Loucy (cell line): ENCODE results near the gene PKLR.

Experiments used
- H2AFZ ChIP-seq: fragments of 200-600 bp; sonication (generic); 2 replicates; pipeline ENCODE4 v1.6.0; 2016; ENCODE audit warnings: antibody characterized with exemption, mild to moderate bottlenecking, low read length, moderate library complexity
- H3F3A ChIP-seq: fragments of 200-600 bp; 2 replicates; pipeline ENCODE4 v1.6.0; 2016; ENCODE audit warnings: antibody characterized with exemption, low read depth, mild to moderate bottlenecking
- H3K27me3 ChIP-seq: fragments of 200-600 bp; sonication (generic); 2 replicates; pipeline ENCODE4 v1.6.1; 2014; ENCODE audit warnings: low read length, mild to moderate bottlenecking; ENCODE audit not compliant: insufficient read depth, poor library complexity, severe bottlenecking
- H3K36me3 ChIP-seq: fragments of 200-600 bp; sonication (generic); 2 replicates; pipeline ENCODE4 v1.6.1; 2016; ENCODE audit warnings: low read length; ENCODE audit not compliant: insufficient read depth
- H3K4me1 ChIP-seq: fragments of 200-600 bp; sonication (generic); 2 replicates; pipeline ENCODE4 v1.5.1; 2014; ENCODE audit warnings: low read length, mild to moderate bottlenecking; ENCODE audit not compliant: insufficient read depth, poor library complexity, severe bottlenecking
- H3K4me2 ChIP-seq: fragments of 200-600 bp; sonication (generic); 2 replicates; pipeline ENCODE4 v1.6.0; 2014; ENCODE audit warnings: antibody characterized with exemption, low read length, low read depth, mild to moderate bottlenecking; ENCODE audit not compliant: poor library complexity, severe bottlenecking
- H3K4me3 ChIP-seq: fragments of 200-600 bp; sonication (generic); 2 replicates; pipeline ENCODE4 v1.5.1; 2014; ENCODE audit warnings: low read length, mild to moderate bottlenecking, mixed read lengths; ENCODE audit not compliant: poor library complexity, severe bottlenecking
- H3K79me2 ChIP-seq: fragments of 200-600 bp; sonication (generic); 2 replicates; pipeline ENCODE4 v1.6.1; 2014; ENCODE audit warnings: low read length; ENCODE audit not compliant: insufficient read depth
- H3K9ac ChIP-seq: fragments of 200-600 bp; sonication (generic); 2 replicates; pipeline ENCODE4 v1.6.0; 2014; ENCODE audit warnings: mild to moderate bottlenecking, low read depth, low read length, moderate library complexity; ENCODE audit not compliant: poor library complexity, severe bottlenecking
- H3K9me2 ChIP-seq: fragments of 200-600 bp; sonication (generic); replicated peaks from 2 replicates; pipeline ENCODE4 v1.6.1; 2016; ENCODE audit warnings: low read depth, low read length, mixed read lengths
- H3K9me3 ChIP-seq: fragments of 200-600 bp; sonication (generic); 2 replicates; pipeline ENCODE4 v1.6.1; 2014; ENCODE audit warnings: mild to moderate bottlenecking, antibody characterized with exemption, low read length, low read depth; ENCODE audit not compliant: insufficient read depth
- H4K20me1 ChIP-seq: fragments of 200-600 bp; sonication (generic); 2 replicates; pipeline ENCODE4 v1.6.0; 2014; ENCODE audit warnings: antibody characterized with exemption, low read length, mild to moderate bottlenecking; ENCODE audit not compliant: insufficient read depth, poor library complexity, severe bottlenecking
- EZH2phosphoT487 ChIP-seq: fragments of 200-600 bp; IDR thresholded peaks from 2 replicates; pipeline ENCODE4 v1.6.1; 2018; ENCODE audit warnings: antibody characterized with exemption, mild to moderate bottlenecking, moderate library complexity, borderline replicate concordance
- TF ChIP-seq, protein P1 (sequence below): fragments of 200-600 bp; sonication (generic); conservative IDR thresholded peaks from 2 replicates; pipeline ENCODE4 v1.5.1; 2014; ENCODE audit warnings: mild to moderate bottlenecking, antibody characterized with exemption, low read length

Gene PKLR

DNA sequence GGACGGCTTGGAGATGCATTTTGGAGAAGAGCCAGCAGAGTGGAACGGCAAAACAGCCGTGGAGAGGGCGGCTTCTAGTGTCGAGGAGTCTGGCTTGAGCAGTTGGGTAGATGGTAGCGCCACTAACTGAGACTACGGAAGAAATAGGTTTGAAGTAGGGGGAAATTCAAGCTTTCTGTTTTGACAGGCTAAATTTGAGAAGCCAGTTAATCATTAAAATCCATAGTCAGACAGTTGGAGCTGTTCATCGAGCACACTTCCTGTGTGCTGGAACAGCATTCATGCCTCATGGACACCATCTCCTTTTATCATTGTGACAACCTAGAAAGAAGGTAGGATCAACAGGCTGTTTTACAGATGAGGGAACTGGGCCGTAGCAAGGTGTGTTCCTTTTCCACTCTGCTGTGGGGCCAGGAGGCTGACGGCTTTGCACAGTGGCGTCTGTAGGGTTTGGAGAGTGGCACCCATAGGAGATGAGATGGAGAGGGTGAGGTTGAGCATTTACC is 3.4 kb upstream of the PKLR start:
- H3K4me1 ChIP-seq, result peaks cover 24% of the 10 kb centered on the region
- no peaks in the 10 kb centered on the region for H3K36me3 ChIP-seq
- peaks cover 9% of the 10 kb centered on the region for H3K79me2 ChIP-seq
- H3K9me3 ChIP-seq, result no peaks in the 10 kb centered on the region
- no peak overlapping the region for H3K9ac ChIP-seq
- no peak for TF ChIP-seq EZH2phosphoT487
- TF ChIP-seq, protein P1, sequence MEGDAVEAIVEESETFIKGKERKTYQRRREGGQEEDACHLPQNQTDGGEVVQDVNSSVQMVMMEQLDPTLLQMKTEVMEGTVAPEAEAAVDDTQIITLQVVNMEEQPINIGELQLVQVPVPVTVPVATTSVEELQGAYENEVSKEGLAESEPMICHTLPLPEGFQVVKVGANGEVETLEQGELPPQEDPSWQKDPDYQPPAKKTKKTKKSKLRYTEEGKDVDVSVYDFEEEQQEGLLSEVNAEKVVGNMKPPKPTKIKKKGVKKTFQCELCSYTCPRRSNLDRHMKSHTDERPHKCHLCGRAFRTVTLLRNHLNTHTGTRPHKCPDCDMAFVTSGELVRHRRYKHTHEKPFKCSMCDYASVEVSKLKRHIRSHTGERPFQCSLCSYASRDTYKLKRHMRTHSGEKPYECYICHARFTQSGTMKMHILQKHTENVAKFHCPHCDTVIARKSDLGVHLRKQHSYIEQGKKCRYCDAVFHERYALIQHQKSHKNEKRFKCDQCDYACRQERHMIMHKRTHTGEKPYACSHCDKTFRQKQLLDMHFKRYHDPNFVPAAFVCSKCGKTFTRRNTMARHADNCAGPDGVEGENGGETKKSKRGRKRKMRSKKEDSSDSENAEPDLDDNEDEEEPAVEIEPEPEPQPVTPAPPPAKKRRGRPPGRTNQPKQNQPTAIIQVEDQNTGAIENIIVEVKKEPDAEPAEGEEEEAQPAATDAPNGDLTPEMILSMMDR, result no peak
- H3K4me2 ChIP-seq, result no peak overlapping the region
- no peaks in the 10 kb centered on the region for H4K20me1 ChIP-seq
- no peaks in the 10 kb centered on the region for H3K9me2 ChIP-seq
- H3F3A ChIP-seq, result peaks cover 9% of the 10 kb centered on the region
- peaks cover 5% of the 10 kb centered on the region for H3K27me3 ChIP-seq
- no peak overlapping the region for H3K4me3 ChIP-seq
- H2AFZ ChIP-seq, result no peak overlapping the region

DNA sequence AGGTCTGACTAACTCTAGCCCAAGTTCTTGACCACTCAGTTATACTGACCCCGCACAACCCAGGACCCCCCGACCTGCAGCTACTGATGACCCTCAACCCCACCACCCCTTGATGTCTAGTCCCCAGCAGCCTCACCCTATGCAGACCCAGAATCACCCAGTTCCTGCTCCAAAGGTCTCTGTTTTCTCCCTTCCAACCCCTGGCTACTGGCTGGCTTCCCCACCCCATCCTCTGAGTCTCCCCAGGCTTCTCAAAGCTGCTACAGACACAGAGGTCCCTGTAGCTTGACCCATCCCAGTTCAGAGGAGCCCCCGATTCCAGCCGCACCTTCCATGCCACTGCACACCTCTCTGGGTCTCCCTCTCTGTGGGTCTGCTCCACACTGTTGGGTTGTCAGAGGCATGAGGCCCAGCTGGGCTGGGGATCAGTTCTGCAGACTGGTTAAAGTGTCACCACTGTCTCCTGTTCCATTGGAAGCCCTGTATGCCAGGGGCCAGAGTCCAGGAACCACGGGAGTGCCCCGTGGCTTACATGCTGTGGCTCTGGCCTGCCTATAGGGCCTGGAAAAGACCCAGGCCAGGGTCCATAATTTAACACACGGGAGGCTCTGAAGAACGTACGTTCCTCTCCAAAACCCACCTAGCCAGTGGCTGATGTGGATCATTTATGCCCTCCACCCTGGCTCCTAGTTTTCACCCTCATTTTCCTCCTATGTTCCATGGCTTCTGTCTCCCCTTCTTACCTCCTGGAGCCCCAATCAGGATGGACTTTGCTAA is 497 bp downstream of the PKLR start:
- TF ChIP-seq EZH2phosphoT487, result no peak
- Histone ChIP-seq H3F3A (no peaks in the 10 kb centered on the region), H3K79me2 (no peaks in the 10 kb centered on the region), H3K4me2 (no peak overlapping the region), H3K9me3 (no peaks in the 10 kb centered on the region), H3K9ac (no peak overlapping the region), H3K36me3 (no peaks in the 10 kb centered on the region), H3K9me2 (no peaks in the 10 kb centered on the region), H2AFZ (no peak overlapping the region), H3K4me3 (no peak overlapping the region), H4K20me1 (no peaks in the 10 kb centered on the region), H3K27me3 (no peaks in the 10 kb centered on the region), H3K4me1 (no peaks in the 10 kb centered on the region)

DNA sequence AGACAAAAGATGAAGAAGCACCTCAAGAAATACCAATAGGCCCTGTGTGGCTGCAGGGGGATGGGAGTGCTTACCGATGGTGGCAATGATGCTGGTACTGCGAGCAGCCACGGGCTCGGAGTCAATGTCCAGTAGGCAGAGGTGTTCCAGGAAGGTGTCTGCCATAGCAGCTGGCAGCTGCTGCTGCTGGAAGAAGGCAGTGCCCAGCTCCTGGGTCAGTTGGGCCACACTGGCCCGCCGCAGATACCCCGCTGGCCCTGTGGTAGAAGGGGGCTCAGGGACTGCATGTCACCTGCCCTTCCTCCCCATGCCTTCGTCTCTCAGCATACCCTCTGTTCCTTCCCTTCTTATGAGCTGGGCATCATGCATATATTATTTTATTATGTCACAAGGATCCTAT is 1.2 kb downstream of the PKLR start:
- no peak overlapping the region for H2AFZ ChIP-seq
- H3K27me3 ChIP-seq, result no peaks in the 10 kb centered on the region
- H4K20me1 ChIP-seq, result no peaks in the 10 kb centered on the region
- no peak overlapping the region for H3K4me2 ChIP-seq
- H3K79me2 ChIP-seq, result no peaks in the 10 kb centered on the region
- no peaks in the 10 kb centered on the region for H3F3A ChIP-seq
- no peaks in the 10 kb centered on the region for H3K9me2 ChIP-seq
- TF ChIP-seq EZH2phosphoT487, result no peak
- TF ChIP-seq, protein P1, result no peak
- no peak overlapping the region for H3K9ac ChIP-seq
- H3K4me1 ChIP-seq, result no peaks in the 10 kb centered on the region
- no peaks in the 10 kb centered on the region for H3K36me3 ChIP-seq
- no peak overlapping the region for H3K4me3 ChIP-seq
- H3K9me3 ChIP-seq, result no peaks in the 10 kb centered on the region

DNA sequence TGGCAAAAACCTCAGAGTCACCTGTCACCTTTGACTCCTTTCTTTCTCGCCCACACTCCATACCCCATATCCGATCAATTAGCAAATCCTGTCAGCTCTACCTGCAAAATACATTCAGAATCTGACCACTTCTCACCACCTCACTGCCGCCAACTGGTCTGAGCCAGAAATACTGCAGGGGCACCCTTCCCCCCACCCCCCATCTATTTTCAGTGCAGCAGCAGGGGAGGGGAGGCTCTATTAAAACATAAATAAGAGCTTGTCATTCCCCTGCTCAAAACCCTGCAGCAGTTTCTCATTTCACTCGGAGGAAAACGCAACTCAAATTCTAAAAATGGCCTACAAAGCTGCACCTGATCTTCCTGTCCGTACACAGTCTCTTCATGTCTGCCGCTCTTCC is 3.9 kb downstream of the PKLR start:
- Histone ChIP-seq H3K9me2 (no peaks in the 10 kb centered on the region), H2AFZ (no peak overlapping the region)
- TF ChIP-seq, protein P1, result no peak
- TF ChIP-seq EZH2phosphoT487, result no peak

More for the DNA sequence above, 3.9 kb downstream of the PKLR start:
- H3K9me3 ChIP-seq, result no peaks in the 10 kb centered on the region
- H3K36me3 ChIP-seq, result no peaks in the 10 kb centered on the region
- H3K9ac ChIP-seq, result no peak overlapping the region
- H3K4me3 ChIP-seq, result no peak overlapping the region
- no peak overlapping the region for H3K4me2 ChIP-seq
- H4K20me1 ChIP-seq, result no peaks in the 10 kb centered on the region
- H3K4me1 ChIP-seq, result no peaks in the 10 kb centered on the region
- H3K27me3 ChIP-seq, result no peaks in the 10 kb centered on the region
- H3F3A ChIP-seq, result no peaks in the 10 kb centered on the region
- H3K79me2 ChIP-seq, result no peaks in the 10 kb centered on the region
